HepG2 (cell line): ENCODE results near the gene CREB1. TPM values are rescaled to one million over a fixed set of nuclear protein-coding genes. Genes with fewer than 3 reads are reported as not detected.

Experiments used
- ASH2L ChIP-seq: fragments of 300-600, 200-600 bp; sonication (generic); IDR thresholded peaks from 2 replicates; pipeline ENCODE4 v1.7.0; 2017; ENCODE audit warnings: low read depth, mild to moderate bottlenecking, moderate library complexity, mixed read lengths, low read length; ENCODE audit not compliant: insufficient read length
- BATF2 ChIP-seq: sonication (generic); formaldehyde crosslinking; IDR thresholded peaks from 2 replicates; pipeline ENCODE4 v1.8.0; 2022; ENCODE audit warnings: mild to moderate bottlenecking, missing genetic modification reagents, moderate library complexity
- CEBPZ ChIP-seq: IDR thresholded peaks from 2 replicates; pipeline ENCODE4 v1.6.1; 2012; ENCODE audit warnings: low read length, improper control_type of control experiment
- CHD4 ChIP-seq: fragments of 200-600 bp; sonication (generic); IDR thresholded peaks from 2 replicates; pipeline ENCODE4 v1.7.0; 2017; ENCODE audit warnings: mild to moderate bottlenecking, low read length, borderline replicate concordance
- ESRRA ChIP-seq: sonication (generic); formaldehyde crosslinking; IDR thresholded peaks from 2 replicates; pipeline ENCODE4 v1.5.1; 2020; ENCODE audit warnings: mild to moderate bottlenecking, low read depth, missing genetic modification reagents
- FOXO1 ChIP-seq: sonication (generic); formaldehyde crosslinking; IDR thresholded peaks from 2 replicates; pipeline ENCODE4 v1.4.0; 2020; ENCODE audit warnings: missing genetic modification reagents
- KAT7 ChIP-seq: IDR thresholded peaks from 2 replicates; pipeline ENCODE4 v1.6.1; 2018; ENCODE audit warnings: borderline replicate concordance, missing compliant biosample characterization
- KAT8 ChIP-seq: IDR thresholded peaks from 2 replicates; pipeline ENCODE4 v1.6.1; 2016; ENCODE audit warnings: missing genetic modification reagents, missing compliant biosample characterization
- NFE2L2 ChIP-seq: fragments of 150-350 bp; IDR thresholded peaks from 2 replicates; pipeline ENCODE4 v1.6.1; 2014; ENCODE audit warnings: low read length
- SAP130 ChIP-seq: IDR thresholded peaks from 2 replicates; pipeline ENCODE4 v1.6.1; 2016; ENCODE audit warnings: low read depth
- SCMH1 ChIP-seq: sonication (generic); formaldehyde crosslinking; IDR thresholded peaks from 2 replicates; pipeline ENCODE4 v1.9.0; 2021; ENCODE audit warnings: missing genetic modification reagents, mild to moderate bottlenecking, borderline replicate concordance
- YEATS4 ChIP-seq: sonication (generic); formaldehyde crosslinking; IDR thresholded peaks from 2 replicates; pipeline ENCODE4 v1.4.0; 2020; ENCODE audit warnings: missing genetic modification reagents, borderline replicate concordance
- ZFY ChIP-seq: sonication (generic); formaldehyde crosslinking; IDR thresholded peaks from 2 replicates; pipeline ENCODE4 v1.4.0; 2020; ENCODE audit warnings: missing genetic modification reagents
- ZNF256 ChIP-seq: sonication (generic); formaldehyde crosslinking; conservative IDR thresholded peaks from 2 replicates; pipeline ENCODE4 v1.4.0; 2020; ENCODE audit warnings: missing genetic modification reagents
- ZNF296 ChIP-seq: sonication (generic); formaldehyde crosslinking; conservative IDR thresholded peaks from 2 replicates; pipeline ENCODE4 v1.5.0; 2020; ENCODE audit warnings: mild to moderate bottlenecking, missing genetic modification reagents
- ZNF484 ChIP-seq: sonication (generic); formaldehyde crosslinking; IDR thresholded peaks from 2 replicates; pipeline ENCODE4 v1.5.1; 2020; ENCODE audit warnings: mild to moderate bottlenecking, low read depth, missing genetic modification reagents, borderline replicate concordance
- ZNF569 ChIP-seq: sonication (generic); formaldehyde crosslinking; IDR thresholded peaks from 2 replicates; pipeline ENCODE4 v1.5.0; 2020; ENCODE audit warnings: mild to moderate bottlenecking, missing genetic modification reagents, moderate library complexity, borderline replicate concordance
- ZSCAN29 ChIP-seq: sonication (generic); formaldehyde crosslinking; conservative IDR thresholded peaks from 2 replicates; pipeline ENCODE4 v1.4.0; 2020; ENCODE audit warnings: mild to moderate bottlenecking, missing genetic modification reagents
- polyA plus RNA-seq, 8 experiments: library from polyadenylated mRNA; depleted of rRNA in 3 of 8; stranded (reverse) in 7 of 8; unstranded in 1 of 8; fragments of >200 nt; fragmentation: Illumina TruSeq in 4 of 8; extraction: Trizol in 4 of 8; gene quantifications; 2 replicates each; pipeline versions ENCODE4 v1.2.1 to v1.2.3, GENCODE V29; 2011 to 2016; ENCODE audit warnings: low read depth in 4 of 8, missing spikeins in 1 of 8, mixed read lengths in 1 of 8; ENCODE audit not compliant: insufficient read depth in 1 of 8
- total RNA-seq, 5 experiments: library from RNA; depleted of rRNA; stranded (reverse); fragments of >200 nt; fragmentation: Illumina TruSeq; extraction: Trizol; gene quantifications; 2 replicates each; pipeline ENCODE4 v1.2.3, GENCODE V29; 2016; ENCODE audit warnings: low read depth in 1 of 5
- TF ChIP-seq, protein P1 (sequence below): sonication (generic); formaldehyde crosslinking; IDR thresholded peaks from 2 replicates; pipeline ENCODE4 v1.4.0; 2020; ENCODE audit warnings: missing genetic modification reagents
- TF ChIP-seq, protein P2 (sequence below): sonication (generic); formaldehyde crosslinking; IDR thresholded peaks from 2 replicates; pipeline ENCODE4 v1.8.0; 2023; ENCODE audit warnings: mild to moderate bottlenecking, missing genetic modification reagents
- TF ChIP-seq, protein P3 (sequence below): sonication (generic); formaldehyde crosslinking; IDR thresholded peaks from 2 replicates; pipeline ENCODE4 v1.5.0; 2020; ENCODE audit warnings: mild to moderate bottlenecking, missing genetic modification reagents

CREB1 gene
- total and polyA plus RNA-seq, 2 of the 13 experiments (the other 11 are each of a cell fraction or from before 2014, with no cell fraction given) = 51.8 to 51.9 TPM

DNA sequence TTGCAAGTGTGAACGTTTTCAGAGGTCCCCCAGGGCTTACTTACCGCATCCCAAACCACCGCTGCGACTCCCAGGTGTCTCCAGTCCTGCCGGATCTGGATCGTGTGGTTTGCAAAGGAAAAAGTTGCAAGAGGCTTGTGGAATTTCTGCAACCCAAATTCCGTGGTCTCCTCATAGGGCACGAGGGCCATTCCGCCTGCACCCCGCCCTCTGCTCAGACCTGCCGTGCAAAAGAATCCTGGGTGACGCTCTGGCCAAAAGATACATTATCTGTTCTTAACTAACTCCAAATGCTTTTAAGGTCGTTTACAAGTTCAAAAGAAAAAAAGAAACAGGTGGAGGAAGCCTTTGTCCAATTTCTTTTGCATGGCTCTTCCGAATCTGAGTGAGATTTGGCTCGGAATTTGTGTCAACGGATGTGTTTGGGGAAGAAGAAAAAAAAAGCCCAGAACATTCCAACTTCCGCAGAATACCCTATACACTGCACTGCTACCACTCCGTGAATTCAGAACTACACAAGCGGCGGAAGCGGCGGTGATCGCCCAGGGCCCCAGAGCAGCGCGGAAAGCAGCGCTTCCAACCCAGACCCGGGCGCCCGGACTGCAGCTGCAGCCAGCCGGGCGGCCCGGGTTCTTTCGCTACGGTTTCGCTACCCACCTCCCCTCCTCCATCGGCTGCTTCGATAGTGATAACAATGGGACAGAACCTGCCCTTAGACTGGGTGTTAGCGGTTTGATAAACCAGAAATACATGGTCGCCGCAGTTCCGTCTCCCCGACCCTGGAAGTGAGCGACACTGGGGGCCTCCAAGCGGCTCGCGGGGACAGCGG, 94.6 kb downstream of the CREB1 start (continued):
- TF ChIP-seq CEBPZ = no peak
- TF ChIP-seq ZFY = no peak
- TF ChIP-seq, protein P1, sequence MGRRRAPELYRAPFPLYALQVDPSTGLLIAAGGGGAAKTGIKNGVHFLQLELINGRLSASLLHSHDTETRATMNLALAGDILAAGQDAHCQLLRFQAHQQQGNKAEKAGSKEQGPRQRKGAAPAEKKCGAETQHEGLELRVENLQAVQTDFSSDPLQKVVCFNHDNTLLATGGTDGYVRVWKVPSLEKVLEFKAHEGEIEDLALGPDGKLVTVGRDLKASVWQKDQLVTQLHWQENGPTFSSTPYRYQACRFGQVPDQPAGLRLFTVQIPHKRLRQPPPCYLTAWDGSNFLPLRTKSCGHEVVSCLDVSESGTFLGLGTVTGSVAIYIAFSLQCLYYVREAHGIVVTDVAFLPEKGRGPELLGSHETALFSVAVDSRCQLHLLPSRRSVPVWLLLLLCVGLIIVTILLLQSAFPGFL (CRISPR knock-in tag) = no peak
- TF ChIP-seq FOXO1 (CRISPR knock-in tag) = no peak
- no peak; the same call in 1 of the 2 replicates for TF ChIP-seq ZNF569 (CRISPR knock-in tag)
- TF ChIP-seq ZNF296 (CRISPR knock-in tag) = no peak; the same call in 1 of the 2 replicates
- TF ChIP-seq BATF2 = peak; percentile 40; the same call in 1 of the 2 replicates
- peak; percentile 43 for TF ChIP-seq ASH2L
- TF ChIP-seq ZNF484 (CRISPR knock-in tag) = no peak
- peak; percentile 66; the same call in 1 of the 2 replicates for TF ChIP-seq KAT7 (CRISPR knock-in tag)
- 0 out of 2 replicates have a peak, but pooled peaks have one; percentile 11 for TF ChIP-seq KAT8 (CRISPR knock-in tag)
- TF ChIP-seq ZSCAN29 = no peak
- TF ChIP-seq SAP130 (CRISPR knock-in tag) = peak; percentile 56
- no peak for TF ChIP-seq ZNF256 (CRISPR knock-in tag)
- TF ChIP-seq, protein P2, sequence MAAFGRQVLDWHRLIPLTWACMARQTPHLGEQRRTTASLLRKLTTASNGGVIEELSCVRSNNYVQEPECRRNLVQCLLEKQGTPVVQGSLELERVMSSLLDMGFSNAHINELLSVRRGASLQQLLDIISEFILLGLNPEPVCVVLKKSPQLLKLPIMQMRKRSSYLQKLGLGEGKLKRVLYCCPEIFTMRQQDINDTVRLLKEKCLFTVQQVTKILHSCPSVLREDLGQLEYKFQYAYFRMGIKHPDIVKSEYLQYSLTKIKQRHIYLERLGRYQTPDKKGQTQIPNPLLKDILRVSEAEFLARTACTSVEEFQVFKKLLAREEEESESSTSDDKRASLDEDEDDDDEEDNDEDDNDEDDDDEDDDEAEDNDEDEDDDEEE (CRISPR knock-in tag) = no peak
- no peak for TF ChIP-seq SCMH1 (CRISPR knock-in tag)
- TF ChIP-seq ESRRA (CRISPR knock-in tag) = no peak; the same call in 1 of the 2 replicates
- TF ChIP-seq NFE2L2 = no peak
- TF ChIP-seq, protein P3, sequence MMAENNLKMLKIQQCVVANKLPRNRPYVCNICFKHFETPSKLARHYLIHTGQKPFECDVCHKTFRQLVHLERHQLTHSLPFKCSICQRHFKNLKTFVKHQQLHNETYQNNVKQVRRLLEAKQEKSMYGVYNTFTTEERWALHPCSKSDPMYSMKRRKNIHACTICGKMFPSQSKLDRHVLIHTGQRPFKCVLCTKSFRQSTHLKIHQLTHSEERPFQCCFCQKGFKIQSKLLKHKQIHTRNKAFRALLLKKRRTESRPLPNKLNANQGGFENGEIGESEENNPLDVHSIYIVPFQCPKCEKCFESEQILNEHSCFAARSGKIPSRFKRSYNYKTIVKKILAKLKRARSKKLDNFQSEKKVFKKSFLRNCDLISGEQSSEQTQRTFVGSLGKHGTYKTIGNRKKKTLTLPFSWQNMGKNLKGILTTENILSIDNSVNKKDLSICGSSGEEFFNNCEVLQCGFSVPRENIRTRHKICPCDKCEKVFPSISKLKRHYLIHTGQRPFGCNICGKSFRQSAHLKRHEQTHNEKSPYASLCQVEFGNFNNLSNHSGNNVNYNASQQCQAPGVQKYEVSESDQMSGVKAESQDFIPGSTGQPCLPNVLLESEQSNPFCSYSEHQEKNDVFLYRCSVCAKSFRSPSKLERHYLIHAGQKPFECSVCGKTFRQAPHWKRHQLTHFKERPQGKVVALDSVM (CRISPR knock-in tag) = no peak
- TF ChIP-seq YEATS4 (CRISPR knock-in tag) = peak; percentile 9; the same call in 1 of the 2 replicates
- TF ChIP-seq CHD4 = no peak
